A549 (cell line): ENCODE results near the gene ARHGEF38. TPM values are rescaled to one million over a fixed set of nuclear protein-coding genes. Genes with fewer than 3 reads are reported as not detected.

Experiments
- ATAC-seq, 2 experiments: fragments of 200-7000 bp in 1 of 2; fragments of >200 bp in 1 of 2; cut with Nextera tagmentation in 1 of 2; cut with Tn5 transposase in 1 of 2; 3 replicates each; pipeline versions ENCODE4 v1.8.0 to v1.9.1; 2018 to 2020; ENCODE audit warnings: mild to moderate bottlenecking in 1 of 2, moderate library complexity in 1 of 2
- CTCF ChIA-PET: fragments of 300-600 bp; sonication (Branson Sonifier 250); formaldehyde crosslinking; extraction: SDS; loops from one replicate; lab custom pipeline; 2021; ENCODE audit warnings: antibody characterized with exemption, inconsistent platforms; lab: Yijun Ruan, JAX
- POLR2A ChIA-PET: fragments of 350-600 bp; formaldehyde crosslinking; extraction: SDS; loops from one replicate; lab custom pipeline; 2021; ENCODE audit warnings: antibody characterized with exemption, inconsistent platforms; lab: Yijun Ruan, JAX
- DNase-seq, 2 experiments: peaks; one replicate each; pipeline versions ENCODE4 v3.0.0 to v3.0.0-alpha.2; 2011 to 2016; ENCODE audit warnings: low read depth in 1 of 2, low spot score in 1 of 2
- FAIRE-seq: peaks from 2 replicates; lab custom pipeline; 2011; peaks lifted over from hg19 to GRCh38; lab: Jason Lieb, UNC
- H3K27ac ChIP-seq, 2 experiments: fragments of >200 bp; sonication (Bioruptor Twin); formaldehyde crosslinking; 3 replicates each; pipeline ENCODE4 v1.5.1; 2016 to 2017
- H3K4me1 ChIP-seq: fragments of >200 bp; sonication (Bioruptor Twin); formaldehyde crosslinking; 3 replicates; pipeline ENCODE4 v1.6.1; 2016
- H3K4me2 ChIP-seq: fragments of >200 bp; sonication (Bioruptor Twin); formaldehyde crosslinking; 3 replicates; pipeline ENCODE4 v1.6.1; 2016
- H3K4me3 ChIP-seq: fragments of >200 bp; sonication (Bioruptor Twin); formaldehyde crosslinking; 3 replicates; pipeline ENCODE4 v1.5.1; 2016
- H3K9me3 ChIP-seq: fragments of >200 bp; sonication (Bioruptor Twin); formaldehyde crosslinking; 3 replicates; pipeline ENCODE4 v1.6.1; 2016
- BHLHE40 ChIP-seq: IDR thresholded peaks from 2 replicates; pipeline ENCODE4 v1.6.1; 2012; ENCODE audit warnings: low read depth, low read length, inconsistent platforms
- CEBPB ChIP-seq, 2 experiments: fragments of >200 bp in 1 of 2; sonication (Bioruptor Twin) in 1 of 2; formaldehyde crosslinking in 1 of 2; IDR thresholded peaks; 2 replicates each; pipeline ENCODE4 v1.6.1; 2012 to 2016
- EHF ChIP-seq: fragments of 250-450 bp; sonication (Bioruptor Pico); IDR thresholded peaks from 2 replicates; pipeline ENCODE4 v1.5.0; 2020; ENCODE audit warnings: mild to moderate bottlenecking
- ESRRA ChIP-seq: fragments of 150-350 bp; IDR thresholded peaks from 2 replicates; pipeline ENCODE4 v1.6.1; 2014; ENCODE audit warnings: mild to moderate bottlenecking, low read length, borderline replicate concordance
- FOXS1 ChIP-seq: fragments of 250-450 bp; sonication (Bioruptor Pico); IDR thresholded peaks from 2 replicates; pipeline ENCODE4 v1.5.0; 2020; ENCODE audit warnings: mild to moderate bottlenecking, moderate library complexity
- GATA3 ChIP-seq: IDR thresholded peaks from 2 replicates; pipeline ENCODE4 v1.6.1; 2012; ENCODE audit warnings: borderline replicate concordance
- HOXA7 ChIP-seq: fragments of 250-450 bp; sonication (Bioruptor Pico); IDR thresholded peaks from 2 replicates; pipeline ENCODE4 v1.5.0; 2020; ENCODE audit warnings: mild to moderate bottlenecking, moderate library complexity
- KDM1A ChIP-seq: fragments of 200-600 bp; sonication (generic); IDR thresholded peaks from 2 replicates; pipeline ENCODE4 v1.6.1; 2016; ENCODE audit warnings: low read depth, mild to moderate bottlenecking
- MAFK ChIP-seq: fragments of 450-650 bp; IDR thresholded peaks from 2 replicates; pipeline ENCODE4 v1.6.1; 2014; ENCODE audit not compliant: partially characterized antibody
- MAZ ChIP-seq: fragments of 150-350 bp; IDR thresholded peaks from 2 replicates; pipeline ENCODE4 v1.6.1; 2014; ENCODE audit warnings: antibody characterized with exemption, low read depth, low read length, borderline replicate concordance
- MYC ChIP-seq: IDR thresholded peaks from 2 replicates; pipeline ENCODE4 v1.6.1; 2012; ENCODE audit warnings: mild to moderate bottlenecking, inconsistent platforms, low read length, improper control_type of control experiment, borderline replicate concordance
- RAD21 ChIP-seq, 2 experiments: fragments of >200 bp in 1 of 2; sonication (Bioruptor Twin) in 1 of 2; formaldehyde crosslinking in 1 of 2; IDR thresholded peaks in 1 of 2; conservative IDR thresholded peaks in 1 of 2; 2 replicates in 1 of 2; 3 replicates in 1 of 2; pipeline ENCODE4 v1.6.1; 2012 to 2018; ENCODE audit warnings: inconsistent platforms in 1 of 2
- RARB ChIP-seq: fragments of 250-450 bp; sonication (Bioruptor Pico); IDR thresholded peaks from 2 replicates; pipeline ENCODE4 v1.8.0; 2021; ENCODE audit warnings: mild to moderate bottlenecking, moderate library complexity
- RFX5 ChIP-seq: fragments of 450-650 bp; IDR thresholded peaks from 2 replicates; pipeline ENCODE4 v1.7.1; 2014; ENCODE audit warnings: antibody characterized with exemption, mild to moderate bottlenecking, moderate library complexity
- SREBF2 ChIP-seq: fragments of 450-650 bp; IDR thresholded peaks from 2 replicates; pipeline ENCODE4 v1.6.1; 2014; ENCODE audit warnings: mild to moderate bottlenecking, moderate library complexity
- ZC3H11A ChIP-seq: fragments of 450-650 bp; IDR thresholded peaks from 2 replicates; pipeline ENCODE4 v1.6.1; 2014; ENCODE audit warnings: antibody characterized with exemption, mild to moderate bottlenecking
- WGBS: methylation state at CpG from one replicate; pipeline ENCODE4 v1.1.6; 2017; ENCODE audit errors: missing lambda C conversion rate; 5-methylcytosine and 5-hydroxymethylcytosine counted together
- polyA plus RNA-seq, 4 experiments: library from polyadenylated mRNA; depleted of rRNA in 3 of 4; stranded (reverse); fragments of >200 nt; fragmentation: RNase III in 1 of 4; extraction: RNeasy Plus Mini Kit Qiagen cat#74134 plus additional on column Dnase treatment in 1 of 4; gene quantifications; 2 replicates in 3 of 4; 3 replicates in 1 of 4; pipeline ENCODE4 v1.2.3, GENCODE V29; 2011 to 2017
- TF ChIP-seq, protein P1 (sequence below): fragments of 200-600 bp; sonication (generic); IDR thresholded peaks from 2 replicates; pipeline ENCODE4 v1.6.1; 2016; ENCODE audit warnings: antibody characterized with exemption, mild to moderate bottlenecking, moderate library complexity
- TF ChIP-seq, protein P2 (sequence below): fragments of >200 bp; sonication (Bioruptor Twin); formaldehyde crosslinking; IDR thresholded peaks from 3 replicates; pipeline ENCODE4 v1.5.1; 2016
- TF ChIP-seq, protein P3 (sequence below): IDR thresholded peaks from 2 replicates; pipeline ENCODE4 v1.6.1; 2012; ENCODE audit warnings: low read depth, borderline replicate concordance
- TF ChIP-seq, protein P4 (sequence below): fragments of 450-650 bp; IDR thresholded peaks from 2 replicates; pipeline ENCODE4 v1.6.1; 2014; ENCODE audit warnings: antibody characterized with exemption
- TF ChIP-seq, protein P5 (sequence below): fragments of 250-450 bp; sonication (Bioruptor Pico); IDR thresholded peaks from 2 replicates; pipeline ENCODE4 v1.5.0; 2021; ENCODE audit warnings: mild to moderate bottlenecking, moderate library complexity, borderline replicate concordance
- TF ChIP-seq, protein P6 (sequence below): fragments of >200 bp; sonication (Bioruptor Twin); formaldehyde crosslinking; IDR thresholded peaks from 2 replicates; pipeline ENCODE4 v1.6.1; 2016

Gene ARHGEF38
- polyA plus RNA-seq, 2 of the 4 experiments (the other 2 are of a cell fraction) = 0.05 TPM; not detected in 1

DNA sequence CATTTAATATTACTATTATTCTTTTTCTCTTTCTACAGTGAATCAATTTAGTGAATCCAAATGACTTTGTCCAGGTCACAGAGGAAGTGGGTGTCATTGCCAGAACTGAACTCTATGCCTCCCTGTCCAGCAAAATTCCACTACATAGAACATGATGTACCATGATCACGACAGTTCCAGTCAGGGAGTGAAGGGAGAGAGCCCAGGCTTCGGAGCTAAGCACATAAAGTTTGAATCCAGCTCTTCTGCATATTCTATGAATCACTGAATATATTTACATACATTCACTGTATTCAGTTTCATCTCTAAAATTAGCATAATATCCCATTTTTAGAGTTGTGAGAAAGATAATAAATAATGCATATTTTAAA, 17.4 kb downstream of the ARHGEF38 start:
- TF ChIP-seq RFX5 (no peak), RAD21 (conservative IDR thresholded peaks at IDR 0.05 in 1 of 2, IDR thresholded peaks at IDR 0.05 in 1 of 2) (no peak), CEBPB (IDR thresholded peaks at IDR 0.05) (no peak), EHF (no peak)
- no peak overlapping the region for H3K4me2 ChIP-seq
- H3K4me3 ChIP-seq = no peak overlapping the region
- no peaks in the 10 kb centered on the region for H3K9me3 ChIP-seq
- ATAC-seq (no peak), DNase-seq (no peak), FAIRE-seq (no peak)
- ChIA-PET CTCF (no interaction called here), POLR2A (no interaction called here)
- no peak overlapping the region for H3K27ac ChIP-seq
- WGBS = 47% methylated on average over 2 of the region's 2 CpGs
- no peaks in the 10 kb centered on the region for H3K4me1 ChIP-seq

DNA sequence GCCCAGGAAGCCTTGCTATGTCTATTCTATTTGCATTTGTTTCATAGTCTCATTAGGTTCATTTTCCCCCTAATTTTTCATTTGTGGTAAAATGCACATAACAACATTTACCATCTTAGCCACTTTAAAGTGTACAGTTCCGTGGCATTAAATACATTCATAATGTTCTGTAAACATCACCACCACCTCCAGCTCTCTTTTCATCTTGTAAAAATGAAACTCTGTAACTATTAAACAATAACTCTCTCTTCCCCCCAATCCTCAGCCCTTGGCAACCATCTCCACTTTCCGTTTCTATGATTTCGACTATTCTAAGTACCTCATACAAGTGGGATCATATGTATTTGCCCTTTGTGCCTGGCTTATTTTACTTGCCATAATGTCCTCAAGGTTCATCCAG, 19.9 kb downstream of the ARHGEF38 start:
- Histone ChIP-seq H3K9me3 (no peaks in the 10 kb centered on the region), H3K4me2 (no peak overlapping the region), H3K27ac (no peak overlapping the region), H3K4me1 (no peaks in the 10 kb centered on the region), H3K4me3 (no peak overlapping the region)
- 63% methylated on average over 3 of the region's 3 CpGs for WGBS
- no peak for TF ChIP-seq SREBF2
- no peak for ATAC-seq
- no peak for DNase-seq
- ChIA-PET CTCF (no interaction called here), POLR2A (no interaction called here)
- no peak for FAIRE-seq

DNA sequence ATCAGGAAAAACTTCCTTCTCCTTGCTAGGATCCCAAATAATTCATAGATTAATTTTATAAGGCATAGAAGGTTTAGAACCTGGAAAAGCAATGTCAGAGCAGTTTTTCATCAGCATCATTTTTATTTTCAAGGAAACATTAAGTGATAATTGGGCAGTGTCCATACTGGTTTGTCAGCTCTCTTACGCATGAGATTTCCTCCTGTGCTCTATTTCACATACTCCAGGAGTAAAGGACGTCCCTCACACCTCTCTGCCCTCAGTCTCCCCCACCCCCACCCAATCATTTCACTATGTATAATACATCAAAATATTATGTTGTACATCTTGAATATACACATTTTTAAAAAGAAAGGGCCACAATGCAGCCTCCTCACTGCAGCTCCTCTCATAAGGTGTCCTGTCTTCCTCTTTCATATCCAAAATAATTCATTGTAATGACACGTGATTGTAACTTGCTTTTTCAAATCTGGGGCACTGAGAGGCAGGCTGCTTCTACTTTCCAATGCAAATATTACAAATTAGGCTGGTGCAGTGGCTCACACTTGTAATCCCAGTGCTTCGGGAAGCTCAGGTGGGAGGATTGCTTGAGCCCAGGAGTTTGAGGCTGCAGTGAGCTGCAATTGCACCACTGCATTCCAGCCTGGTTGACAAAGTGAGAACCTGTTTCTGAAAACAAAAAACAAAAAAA, 34.4 kb downstream of the ARHGEF38 start:
- TF ChIP-seq, protein P1, sequence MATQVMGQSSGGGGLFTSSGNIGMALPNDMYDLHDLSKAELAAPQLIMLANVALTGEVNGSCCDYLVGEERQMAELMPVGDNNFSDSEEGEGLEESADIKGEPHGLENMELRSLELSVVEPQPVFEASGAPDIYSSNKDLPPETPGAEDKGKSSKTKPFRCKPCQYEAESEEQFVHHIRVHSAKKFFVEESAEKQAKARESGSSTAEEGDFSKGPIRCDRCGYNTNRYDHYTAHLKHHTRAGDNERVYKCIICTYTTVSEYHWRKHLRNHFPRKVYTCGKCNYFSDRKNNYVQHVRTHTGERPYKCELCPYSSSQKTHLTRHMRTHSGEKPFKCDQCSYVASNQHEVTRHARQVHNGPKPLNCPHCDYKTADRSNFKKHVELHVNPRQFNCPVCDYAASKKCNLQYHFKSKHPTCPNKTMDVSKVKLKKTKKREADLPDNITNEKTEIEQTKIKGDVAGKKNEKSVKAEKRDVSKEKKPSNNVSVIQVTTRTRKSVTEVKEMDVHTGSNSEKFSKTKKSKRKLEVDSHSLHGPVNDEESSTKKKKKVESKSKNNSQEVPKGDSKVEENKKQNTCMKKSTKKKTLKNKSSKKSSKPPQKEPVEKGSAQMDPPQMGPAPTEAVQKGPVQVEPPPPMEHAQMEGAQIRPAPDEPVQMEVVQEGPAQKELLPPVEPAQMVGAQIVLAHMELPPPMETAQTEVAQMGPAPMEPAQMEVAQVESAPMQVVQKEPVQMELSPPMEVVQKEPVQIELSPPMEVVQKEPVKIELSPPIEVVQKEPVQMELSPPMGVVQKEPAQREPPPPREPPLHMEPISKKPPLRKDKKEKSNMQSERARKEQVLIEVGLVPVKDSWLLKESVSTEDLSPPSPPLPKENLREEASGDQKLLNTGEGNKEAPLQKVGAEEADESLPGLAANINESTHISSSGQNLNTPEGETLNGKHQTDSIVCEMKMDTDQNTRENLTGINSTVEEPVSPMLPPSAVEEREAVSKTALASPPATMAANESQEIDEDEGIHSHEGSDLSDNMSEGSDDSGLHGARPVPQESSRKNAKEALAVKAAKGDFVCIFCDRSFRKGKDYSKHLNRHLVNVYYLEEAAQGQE = no peak
- TF ChIP-seq BHLHE40 = no peak
- TF ChIP-seq KDM1A = no peak
- TF ChIP-seq EHF = no peak
- TF ChIP-seq GATA3 = no peak
- TF ChIP-seq, protein P2, sequence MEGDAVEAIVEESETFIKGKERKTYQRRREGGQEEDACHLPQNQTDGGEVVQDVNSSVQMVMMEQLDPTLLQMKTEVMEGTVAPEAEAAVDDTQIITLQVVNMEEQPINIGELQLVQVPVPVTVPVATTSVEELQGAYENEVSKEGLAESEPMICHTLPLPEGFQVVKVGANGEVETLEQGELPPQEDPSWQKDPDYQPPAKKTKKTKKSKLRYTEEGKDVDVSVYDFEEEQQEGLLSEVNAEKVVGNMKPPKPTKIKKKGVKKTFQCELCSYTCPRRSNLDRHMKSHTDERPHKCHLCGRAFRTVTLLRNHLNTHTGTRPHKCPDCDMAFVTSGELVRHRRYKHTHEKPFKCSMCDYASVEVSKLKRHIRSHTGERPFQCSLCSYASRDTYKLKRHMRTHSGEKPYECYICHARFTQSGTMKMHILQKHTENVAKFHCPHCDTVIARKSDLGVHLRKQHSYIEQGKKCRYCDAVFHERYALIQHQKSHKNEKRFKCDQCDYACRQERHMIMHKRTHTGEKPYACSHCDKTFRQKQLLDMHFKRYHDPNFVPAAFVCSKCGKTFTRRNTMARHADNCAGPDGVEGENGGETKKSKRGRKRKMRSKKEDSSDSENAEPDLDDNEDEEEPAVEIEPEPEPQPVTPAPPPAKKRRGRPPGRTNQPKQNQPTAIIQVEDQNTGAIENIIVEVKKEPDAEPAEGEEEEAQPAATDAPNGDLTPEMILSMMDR = no peak
- TF ChIP-seq RARB = no peak
- Histone ChIP-seq H3K4me2 (peak overlapping the region; percentile 50), H3K4me1 (peaks cover 21% of the 10 kb centered on the region), H3K9me3 (no peaks in the 10 kb centered on the region), H3K27ac (peak overlapping the region; percentile 28 to 53; a peak in 2 of 6 replicates), H3K4me3 (no peak overlapping the region)
- 71% methylated on average over 4 of the region's 4 CpGs for WGBS
- CTCF ChIA-PET = no interaction called here
- FAIRE-seq (no peak), ATAC-seq (no peak), DNase-seq (no peak)
- POLR2A ChIA-PET = no interaction called here

DNA sequence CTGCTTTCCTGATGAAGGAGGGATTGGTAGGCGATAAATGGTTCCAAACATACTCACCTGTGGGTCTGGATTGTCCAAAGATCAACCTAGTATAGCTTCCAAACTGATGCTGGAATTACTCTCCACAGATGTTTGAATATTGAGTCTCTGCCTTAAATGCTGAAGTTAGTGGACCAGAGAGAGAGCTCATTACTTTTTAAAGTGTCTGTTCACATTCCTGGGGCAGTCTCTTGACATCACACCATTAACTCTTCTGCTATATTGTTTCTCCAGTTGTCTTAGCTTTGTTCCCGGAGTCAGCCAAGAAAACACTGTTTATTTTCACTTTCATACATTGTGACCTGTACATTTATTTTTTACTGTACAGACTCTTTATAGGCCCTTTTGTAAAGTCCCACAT, 35.4 kb downstream of the ARHGEF38 start:
- CTCF ChIA-PET = no interaction called here
- ATAC-seq = no peak
- 69% methylated on average over 2 of the region's 2 CpGs for WGBS
- Histone ChIP-seq H3K4me3 (no peak overlapping the region), H3K27ac (no peak overlapping the region; a peak in 1 of 6 replicates), H3K9me3 (no peaks in the 10 kb centered on the region), H3K4me1 (peaks cover 21% of the 10 kb centered on the region), H3K4me2 (no peak overlapping the region)
- POLR2A ChIA-PET = no interaction called here
- FAIRE-seq = no peak
- no peak for DNase-seq
- TF ChIP-seq ESRRA (no peak), SREBF2 (no peak), HOXA7 (CRISPR knock-in tag) (no peak), FOXS1 (CRISPR knock-in tag) (no peak), MAFK (no peak), MYC (no peak), ZC3H11A (no peak), MAZ (no peak)
- TF ChIP-seq, protein P3, sequence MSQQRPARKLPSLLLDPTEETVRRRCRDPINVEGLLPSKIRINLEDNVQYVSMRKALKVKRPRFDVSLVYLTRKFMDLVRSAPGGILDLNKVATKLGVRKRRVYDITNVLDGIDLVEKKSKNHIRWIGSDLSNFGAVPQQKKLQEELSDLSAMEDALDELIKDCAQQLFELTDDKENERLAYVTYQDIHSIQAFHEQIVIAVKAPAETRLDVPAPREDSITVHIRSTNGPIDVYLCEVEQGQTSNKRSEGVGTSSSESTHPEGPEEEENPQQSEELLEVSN = no peak
- TF ChIP-seq, protein P4, sequence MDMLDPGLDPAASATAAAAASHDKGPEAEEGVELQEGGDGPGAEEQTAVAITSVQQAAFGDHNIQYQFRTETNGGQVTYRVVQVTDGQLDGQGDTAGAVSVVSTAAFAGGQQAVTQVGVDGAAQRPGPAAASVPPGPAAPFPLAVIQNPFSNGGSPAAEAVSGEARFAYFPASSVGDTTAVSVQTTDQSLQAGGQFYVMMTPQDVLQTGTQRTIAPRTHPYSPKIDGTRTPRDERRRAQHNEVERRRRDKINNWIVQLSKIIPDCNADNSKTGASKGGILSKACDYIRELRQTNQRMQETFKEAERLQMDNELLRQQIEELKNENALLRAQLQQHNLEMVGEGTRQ = no peak
- TF ChIP-seq, protein P5, sequence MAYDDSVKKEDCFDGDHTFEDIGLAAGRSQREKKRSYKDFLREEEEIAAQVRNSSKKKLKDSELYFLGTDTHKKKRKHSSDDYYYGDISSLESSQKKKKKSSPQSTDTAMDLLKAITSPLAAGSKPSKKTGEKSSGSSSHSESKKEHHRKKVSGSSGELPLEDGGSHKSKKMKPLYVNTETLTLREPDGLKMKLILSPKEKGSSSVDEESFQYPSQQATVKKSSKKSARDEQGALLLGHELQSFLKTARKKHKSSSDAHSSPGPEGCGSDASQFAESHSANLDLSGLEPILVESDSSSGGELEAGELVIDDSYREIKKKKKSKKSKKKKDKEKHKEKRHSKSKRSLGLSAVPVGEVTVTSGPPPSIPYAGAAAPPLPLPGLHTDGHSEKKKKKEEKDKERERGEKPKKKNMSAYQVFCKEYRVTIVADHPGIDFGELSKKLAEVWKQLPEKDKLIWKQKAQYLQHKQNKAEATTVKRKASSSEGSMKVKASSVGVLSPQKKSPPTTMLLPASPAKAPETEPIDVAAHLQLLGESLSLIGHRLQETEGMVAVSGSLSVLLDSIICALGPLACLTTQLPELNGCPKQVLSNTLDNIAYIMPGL = no peak
- TF ChIP-seq, protein P6, sequence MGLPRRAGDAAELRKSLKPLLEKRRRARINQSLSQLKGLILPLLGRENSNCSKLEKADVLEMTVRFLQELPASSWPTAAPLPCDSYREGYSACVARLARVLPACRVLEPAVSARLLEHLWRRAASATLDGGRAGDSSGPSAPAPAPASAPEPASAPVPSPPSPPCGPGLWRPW = no peak
